IPS DF 4.7 (cell line): ENCODE data around the gene NKAIN4.

Experiments
- DNase-seq: peaks from one replicate; pipeline ENCODE4 v3.0.0-alpha.2; 2013; ENCODE audit warnings: low spot score; ENCODE audit errors: extremely low read depth

Gene NKAIN4

GRCh38 chr20:63288581-63289251 is 34.5 kb upstream of the NKAIN4 start:
- DNase-seq: no peak

DNA sequence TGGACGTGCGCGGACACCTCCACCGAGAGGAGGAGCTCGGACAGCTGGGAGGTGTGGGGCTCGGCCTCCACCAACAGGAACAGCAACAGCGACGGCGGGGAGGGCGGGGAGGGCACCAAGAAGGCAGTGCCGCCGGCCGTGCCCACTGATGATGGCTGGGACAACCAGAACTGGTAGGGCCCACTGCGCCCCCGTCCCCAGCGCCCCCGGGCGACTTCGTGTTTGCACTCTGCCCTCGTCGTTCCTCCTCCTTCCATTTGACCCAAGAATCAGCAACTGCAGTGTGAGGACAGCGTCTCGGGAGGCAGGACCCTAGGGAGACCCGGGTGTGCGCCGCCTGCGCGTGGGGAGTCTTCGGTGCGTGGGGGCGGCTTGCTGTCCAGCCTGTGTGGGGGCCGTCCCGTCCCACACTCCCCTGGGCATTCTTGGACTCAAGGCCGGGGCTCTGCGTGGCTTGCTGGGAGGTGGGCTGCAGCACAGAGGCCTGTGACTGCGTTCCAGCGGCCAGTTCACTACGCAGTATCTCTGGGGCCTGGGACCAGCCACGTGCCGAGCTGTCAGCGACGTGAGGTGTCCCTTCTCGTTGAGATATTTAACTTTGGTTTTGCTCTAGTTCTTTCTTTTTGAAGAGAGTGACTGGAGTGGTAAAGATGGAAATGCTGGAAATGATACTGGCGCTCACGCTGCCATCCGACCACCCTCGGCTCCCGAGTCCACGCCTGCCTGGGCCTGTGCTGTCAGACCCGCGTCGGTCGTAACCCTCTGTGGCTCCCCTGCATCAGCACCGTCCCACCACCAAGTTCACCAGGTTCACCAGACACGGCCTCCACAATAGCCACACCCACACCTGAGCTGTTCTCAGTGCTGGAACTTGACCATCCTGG is 33.7 kb upstream of the NKAIN4 start:
- no peak for DNase-seq

GRCh38 chr20:63286781-63287696 is 32.8 kb upstream of the NKAIN4 start:
- no peak for DNase-seq

DNA sequence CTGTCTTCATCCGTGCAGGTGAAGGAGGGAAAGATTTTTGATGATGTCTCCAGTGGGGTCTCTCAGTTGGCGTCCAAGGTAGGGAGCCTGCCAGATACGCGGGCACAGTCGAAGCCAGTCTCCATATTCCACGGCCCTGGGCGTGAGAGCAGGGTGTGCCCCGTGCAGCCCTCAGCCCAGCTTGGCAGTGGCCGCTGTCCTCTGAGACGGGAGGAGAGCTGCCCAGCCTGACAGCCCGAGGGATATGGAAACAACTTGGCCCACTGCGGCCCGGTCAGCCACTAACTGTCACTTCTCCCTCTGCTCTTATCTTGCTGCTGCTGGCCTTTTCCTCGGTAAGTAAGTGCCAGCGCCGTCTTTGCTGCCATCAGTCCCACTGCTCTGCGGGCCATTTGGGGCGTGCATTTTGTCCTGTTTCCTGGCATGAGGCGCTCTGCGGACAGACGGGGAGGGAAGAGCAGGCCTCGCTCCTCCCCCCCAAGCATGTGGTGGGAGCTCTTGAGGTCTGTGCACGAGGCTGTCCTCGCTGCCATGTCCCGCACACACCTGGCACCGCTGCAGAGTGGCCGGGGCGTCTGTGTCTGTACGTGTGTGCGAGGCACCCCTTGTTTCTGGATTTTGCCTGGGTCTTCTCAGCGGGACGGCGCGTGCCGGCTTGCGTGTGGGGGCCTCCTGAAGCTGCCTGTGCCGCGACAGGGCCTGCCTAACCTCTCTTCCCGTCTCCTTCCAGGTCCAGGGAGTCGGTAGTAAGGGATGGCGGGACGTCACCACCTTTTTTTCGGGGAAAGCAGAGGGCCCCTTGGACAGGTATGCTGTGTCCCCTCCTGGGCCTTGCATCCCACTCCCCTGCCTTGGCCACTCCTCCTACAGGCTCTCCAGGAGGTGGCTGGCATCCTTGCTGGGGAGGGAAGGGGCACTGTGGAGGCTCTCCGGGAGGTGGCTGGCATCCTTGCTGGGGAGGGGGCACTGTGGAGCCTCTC is 31.7 kb upstream of the NKAIN4 start:
- DNase-seq: no peak

GRCh38 chr20:63284981-63285524 is 30.8 kb upstream of the NKAIN4 start:
- no peak for DNase-seq

DNA sequence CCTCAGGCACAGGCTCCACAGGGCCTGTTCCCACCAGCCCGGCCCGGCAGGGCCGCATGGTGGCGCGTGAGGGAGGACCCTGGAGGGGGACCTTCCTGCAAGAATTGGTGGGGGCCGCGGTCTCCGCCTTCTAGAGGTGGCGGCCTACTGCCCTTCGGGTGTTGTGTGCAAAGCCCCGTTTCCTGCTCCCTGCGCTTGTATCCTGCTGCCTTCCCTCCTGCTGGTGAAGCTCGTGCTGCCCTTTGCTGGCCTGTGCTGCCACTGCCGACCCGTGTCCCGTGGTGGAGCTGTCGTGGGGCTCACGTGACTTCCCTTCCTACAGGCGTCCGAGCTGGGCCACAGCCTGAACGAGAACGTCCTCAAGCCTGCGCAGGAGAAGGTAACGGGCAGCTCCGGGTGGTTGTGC is 30.3 kb upstream of the NKAIN4 start:
- no peak for DNase-seq

GRCh38 chr20:63284083-63284440 is 29.8 kb upstream of the NKAIN4 start:
- DNase-seq: no peak

- no peak for DNase-seq
Observed at GRCh38 chr20:63283397-63284082, 29.3 kb upstream of the NKAIN4 start.

DNA sequence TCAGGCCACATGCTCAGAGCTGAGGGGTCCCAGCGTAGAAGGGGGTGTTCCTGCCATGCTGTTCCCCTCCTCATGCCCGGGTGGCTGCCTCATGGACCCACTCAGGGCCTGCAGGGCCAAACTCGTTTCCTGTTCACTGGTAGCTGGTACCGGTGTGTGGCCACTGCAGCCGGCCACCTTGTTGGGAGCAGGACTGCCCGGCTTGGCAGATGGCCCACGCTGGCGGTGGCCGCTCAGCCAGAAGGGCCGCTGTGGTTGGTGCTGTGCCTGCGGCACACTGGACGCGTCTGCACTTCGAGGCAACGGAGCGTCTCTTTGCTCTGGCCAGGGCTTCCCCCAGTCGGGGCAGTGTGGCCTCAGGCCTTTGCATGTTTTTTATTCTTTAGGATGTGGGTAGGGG is 28.7 kb upstream of the NKAIN4 start:
- no peak for DNase-seq

- DNase-seq: no peak
Observed at GRCh38 chr20:63281742-63282665, 27.7 kb upstream of the NKAIN4 start.

- DNase-seq: no peak
Observed at GRCh38 chr20:63280929-63281545, 26.8 kb upstream of the NKAIN4 start.

DNA sequence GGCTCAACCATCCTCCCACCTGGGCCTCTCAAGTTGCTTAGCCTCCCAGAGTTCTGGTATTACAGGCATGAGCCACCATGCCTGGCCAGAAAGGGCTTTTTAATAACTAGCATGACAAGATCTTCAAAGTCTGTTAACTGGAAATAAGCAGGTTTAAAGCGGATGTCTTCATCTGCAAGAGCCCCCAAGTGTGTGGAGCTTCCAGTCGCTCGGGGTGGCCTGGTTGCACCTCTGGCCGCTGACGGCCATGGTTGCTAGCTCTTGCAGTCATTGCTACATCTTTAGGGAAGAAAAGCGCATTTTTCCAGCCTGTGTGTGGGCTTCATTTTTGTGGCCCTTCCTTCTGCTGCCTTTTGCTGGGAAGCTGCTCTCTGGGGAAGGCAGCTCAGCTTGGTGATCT is 26.1 kb upstream of the NKAIN4 start:
- no peak for DNase-seq

- DNase-seq: no peak
Observed at GRCh38 chr20:63279931-63280330, 25.7 kb upstream of the NKAIN4 start.

DNA sequence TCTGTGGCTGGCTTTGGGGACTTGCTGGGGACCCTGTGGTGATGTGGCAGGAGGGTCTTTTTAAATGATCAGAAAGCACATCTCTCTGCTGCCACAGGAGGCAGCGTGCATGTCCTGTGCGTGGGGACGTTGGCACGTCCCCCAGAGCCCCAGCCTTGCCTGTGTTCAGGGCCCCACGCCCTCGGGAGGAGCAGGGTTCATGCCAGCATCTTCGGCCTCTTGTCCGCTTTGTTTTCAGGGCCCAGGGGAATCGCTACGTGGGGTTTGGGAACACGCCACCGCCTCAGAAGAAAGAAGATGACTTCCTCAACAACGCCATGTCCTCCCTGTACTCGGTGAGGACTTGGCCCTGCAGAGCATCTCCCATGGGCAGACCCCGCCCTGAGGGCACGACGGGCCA is 24.4 kb upstream of the NKAIN4 start:
- no peak for DNase-seq

- DNase-seq: no peak
Observed at GRCh38 chr20:63277466-63278272, 23.4 kb upstream of the NKAIN4 start.

- no peak for DNase-seq
Observed at GRCh38 chr20:63276956-63277355, 22.7 kb upstream of the NKAIN4 start.

GRCh38 chr20:63275825-63276224 is 21.6 kb upstream of the NKAIN4 start:
- no peak for DNase-seq
